GM18508 (cell line): ENCODE measurements around the gene KIF11.
"Not testable (repeated sequence)": the region's sequence is repeated elsewhere in the genome, so short reads cannot be mapped to it uniquely, and the experiment has no call there.

ENCODE experiments used
- ATAC-seq: cut with Tn5 transposase; IDR thresholded peaks from one replicate; pipeline ENCODE4 v1.9.1; 2021; ENCODE audit warnings: moderate number of reproducible peaks; ENCODE audit not compliant: insufficient read depth, unreplicated experiment

The KIF11 gene

GRCh38 chr10:92590623-92591549 lies 2.0 kb upstream of the KIF11 start:
- ATAC-seq = peak; percentile 4

DNA sequence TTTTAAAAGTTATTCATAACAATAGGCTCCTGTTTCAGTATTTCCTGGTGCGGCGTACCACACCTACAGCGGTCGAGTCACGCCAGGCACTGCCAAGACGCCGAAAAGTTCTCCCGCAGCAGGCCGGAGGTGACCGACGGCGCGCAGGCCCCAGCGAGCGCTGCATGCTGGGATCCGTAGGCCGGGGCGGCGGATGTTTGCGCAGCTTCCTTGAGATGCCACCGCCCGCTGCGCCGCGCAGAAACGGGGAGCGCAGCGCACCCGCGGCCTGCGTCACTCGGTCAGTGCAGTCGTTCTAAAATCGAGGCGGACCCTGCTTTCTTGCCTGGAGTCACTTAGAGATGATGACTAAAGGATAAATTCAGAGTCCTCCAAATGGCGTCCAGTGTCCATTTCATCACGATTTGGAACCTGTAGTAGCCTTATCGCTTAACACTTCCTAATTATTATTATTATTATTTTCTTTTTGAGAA lies 1.3 kb upstream of the KIF11 start:
- peak; percentile 35 for ATAC-seq

- no peak for ATAC-seq
These were observed 974 bp downstream of the KIF11 start for GRCh38 chr10:92593619-92594588.

GRCh38 chr10:92595505-92595904 lies 2.6 kb downstream of the KIF11 start:
- ATAC-seq = no peak

GRCh38 chr10:92598321-92598720 lies 5.4 kb downstream of the KIF11 start:
- no peak for ATAC-seq

DNA sequence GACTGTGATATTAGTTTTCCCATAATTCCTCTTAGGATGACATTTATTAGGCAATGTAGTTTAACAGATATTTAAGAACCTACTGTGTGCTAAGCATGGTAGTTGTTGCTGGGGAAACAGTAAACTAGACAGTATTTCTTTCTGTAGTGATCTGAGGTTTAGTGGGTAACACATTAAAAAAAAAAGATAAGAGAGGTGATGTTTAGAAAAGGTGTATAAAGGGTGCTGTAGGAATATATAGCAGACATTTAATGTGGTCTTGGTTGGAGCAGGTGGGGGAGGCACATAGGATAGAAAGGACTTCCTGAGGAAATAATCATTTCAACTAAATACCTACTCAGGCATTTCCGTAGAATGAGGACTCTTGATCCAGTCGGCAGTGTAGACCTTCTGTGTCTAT lies 11.9 kb downstream of the KIF11 start:
- ATAC-seq = no peak

GRCh38 chr10:92615515-92615914 lies 22.6 kb downstream of the KIF11 start:
- ATAC-seq = no peak

DNA sequence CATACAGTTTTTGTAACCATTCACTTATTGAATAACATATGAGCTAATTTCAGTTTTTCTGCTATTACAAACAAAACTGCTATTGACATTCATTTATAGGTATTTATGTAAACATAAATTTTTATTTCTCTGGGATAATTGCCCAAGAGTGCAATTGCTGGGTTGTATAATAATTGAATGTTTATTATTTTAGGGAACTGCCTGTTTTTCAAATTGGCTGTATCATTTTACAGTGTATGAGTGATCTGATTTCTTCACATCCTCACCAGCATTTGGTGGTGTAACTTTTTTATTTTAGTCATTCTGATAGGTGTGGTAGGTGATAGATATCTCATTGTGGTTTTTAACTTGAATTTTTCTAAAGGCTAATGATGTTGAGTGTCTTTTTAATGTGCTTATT lies 26.4 kb downstream of the KIF11 start:
- ATAC-seq = no peak

- no peak for ATAC-seq
These were observed 35.0 kb downstream of the KIF11 start for GRCh38 chr10:92627845-92628480.

- no peak for ATAC-seq
These were observed 37.0 kb downstream of the KIF11 start for GRCh38 chr10:92629945-92630344.

DNA sequence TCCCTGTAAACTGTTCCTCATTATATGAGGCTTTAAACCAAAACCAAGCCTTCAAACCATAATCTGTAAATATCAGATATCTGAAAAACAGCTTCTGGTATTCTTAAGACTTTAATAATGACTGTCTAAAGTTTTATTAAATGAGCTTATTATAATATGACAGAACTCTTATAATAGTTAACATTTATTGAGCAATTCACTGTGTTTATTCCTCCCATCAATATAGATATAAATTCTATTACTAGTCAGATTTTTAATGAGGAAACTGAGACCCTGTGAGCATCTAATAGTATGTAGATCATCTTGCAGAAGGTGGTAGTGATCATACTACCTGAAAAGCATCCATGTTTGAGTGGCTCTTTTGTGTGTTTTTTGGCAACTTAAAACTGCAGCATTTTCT lies 45.1 kb downstream of the KIF11 start:
- ATAC-seq = no peak

- ATAC-seq = no peak
These were observed 47.2 kb downstream of the KIF11 start for GRCh38 chr10:92640107-92640506.

DNA sequence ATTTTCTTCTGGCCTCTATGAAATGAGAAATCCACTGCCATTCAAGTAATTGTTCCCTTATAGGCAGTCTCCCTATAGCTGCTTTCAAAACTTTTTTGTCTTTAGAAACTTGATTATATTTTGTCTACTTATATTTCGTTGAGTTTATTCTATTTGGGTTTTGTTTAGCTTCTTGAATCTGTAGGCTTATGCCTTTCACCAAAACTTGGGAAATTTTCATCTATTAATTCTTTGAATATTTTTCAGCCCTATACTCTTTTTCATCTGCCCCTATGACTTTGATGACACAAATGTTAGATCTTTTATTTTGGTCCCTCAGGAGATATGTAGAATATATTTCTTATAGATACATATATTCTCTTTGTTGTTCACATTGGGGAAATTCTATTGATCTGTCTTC lies 48.6 kb downstream of the KIF11 start:
- no peak for ATAC-seq

- no peak for ATAC-seq
These were observed 52.0 kb downstream of the KIF11 start for GRCh38 chr10:92644921-92645320.

DNA sequence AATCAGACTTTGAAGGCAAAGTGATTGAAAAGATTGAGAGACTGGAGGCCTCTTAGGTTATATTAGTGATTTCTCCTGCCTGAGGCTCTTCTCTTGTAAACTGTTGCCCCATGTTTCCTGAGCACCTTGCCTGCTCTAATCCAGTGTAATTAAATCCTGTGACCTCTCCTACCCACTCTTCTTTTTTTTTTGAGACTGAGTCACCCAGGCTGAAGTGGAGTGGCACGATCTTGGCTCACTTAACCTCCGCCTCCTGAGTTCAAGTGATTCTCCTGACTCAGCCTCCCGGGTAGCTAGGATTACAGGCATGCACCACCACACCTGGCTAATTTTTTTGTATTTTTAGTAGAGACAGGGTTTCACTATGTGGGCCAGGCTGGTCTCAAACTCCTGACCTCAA lies 57.9 kb downstream of the KIF11 start:
- not testable (repeated sequence) for ATAC-seq

DNA sequence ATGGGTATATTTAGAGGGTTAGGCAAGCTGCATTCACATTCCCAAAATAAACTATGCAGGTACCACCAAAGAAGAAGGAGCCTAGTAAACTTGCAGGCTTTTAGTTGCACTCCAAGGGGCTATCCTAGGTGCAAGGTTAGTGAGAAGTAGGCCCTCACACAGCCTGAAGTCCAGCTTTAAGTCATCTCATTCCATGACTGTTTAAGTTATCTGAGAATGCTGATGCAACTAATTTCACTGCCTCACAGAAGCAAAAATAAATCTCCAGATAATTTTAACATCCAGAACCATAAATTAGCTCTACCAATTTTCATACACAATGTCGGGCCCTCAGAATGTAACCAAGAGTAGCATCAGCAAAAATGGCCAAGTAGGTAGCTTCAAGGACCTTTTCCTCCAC lies 62.5 kb downstream of the KIF11 start:
- no peak for ATAC-seq

DNA sequence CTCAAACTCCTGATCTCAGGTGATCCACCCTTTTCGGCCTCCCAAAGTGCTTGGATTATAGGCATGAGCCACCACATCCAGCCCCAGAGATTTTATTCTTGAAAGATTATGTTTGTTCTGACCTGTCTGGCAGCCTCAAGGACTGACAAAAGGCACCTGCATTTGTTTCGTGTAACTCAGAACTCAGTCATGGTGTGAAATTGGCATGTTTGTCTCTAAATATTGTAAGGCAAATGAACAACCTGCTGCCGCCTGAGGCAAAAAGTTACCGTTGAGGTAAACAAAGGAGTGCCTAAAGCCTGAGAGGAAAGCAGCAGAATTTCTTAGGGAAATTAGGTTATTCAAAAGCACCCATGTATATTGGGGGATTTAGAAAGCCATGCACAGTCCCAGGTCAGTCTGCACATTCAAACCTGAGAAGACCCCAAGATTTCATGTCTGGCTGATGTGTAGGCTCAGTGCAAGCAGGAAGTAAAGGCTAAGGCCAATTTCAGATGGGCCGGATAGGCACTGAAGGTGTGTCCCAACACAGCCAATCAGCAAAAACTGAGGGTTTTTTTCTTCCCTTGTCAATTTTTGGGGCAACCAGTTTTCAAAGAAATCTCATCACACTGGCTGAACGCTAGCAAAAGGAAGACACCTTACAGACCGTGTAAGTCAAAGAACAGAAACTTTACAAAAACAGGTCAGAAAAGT lies 63.5 kb downstream of the KIF11 start:
- ATAC-seq = no peak

GRCh38 chr10:92657024-92657423 lies 64.1 kb downstream of the KIF11 start:
- ATAC-seq = no peak

DNA sequence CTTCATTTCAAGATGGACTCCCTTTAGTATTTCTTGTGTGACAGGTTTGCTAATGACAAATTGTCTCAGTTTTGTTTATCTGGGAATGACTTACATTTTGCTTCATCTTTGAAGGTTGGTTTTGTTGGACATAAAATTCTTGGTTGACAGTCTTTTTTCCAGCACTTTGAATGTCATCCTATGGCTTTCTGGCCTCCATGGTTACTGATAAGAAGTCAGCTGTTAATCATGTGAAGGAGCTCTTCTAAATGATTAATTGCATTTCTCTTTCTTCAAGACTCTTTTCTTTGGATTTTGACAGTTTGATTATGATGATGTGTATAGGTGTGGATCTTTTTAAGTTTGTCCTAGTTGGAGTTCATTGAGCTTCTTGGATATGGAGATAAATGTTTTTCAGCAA lies 69.9 kb downstream of the KIF11 start:
- ATAC-seq = no peak

DNA sequence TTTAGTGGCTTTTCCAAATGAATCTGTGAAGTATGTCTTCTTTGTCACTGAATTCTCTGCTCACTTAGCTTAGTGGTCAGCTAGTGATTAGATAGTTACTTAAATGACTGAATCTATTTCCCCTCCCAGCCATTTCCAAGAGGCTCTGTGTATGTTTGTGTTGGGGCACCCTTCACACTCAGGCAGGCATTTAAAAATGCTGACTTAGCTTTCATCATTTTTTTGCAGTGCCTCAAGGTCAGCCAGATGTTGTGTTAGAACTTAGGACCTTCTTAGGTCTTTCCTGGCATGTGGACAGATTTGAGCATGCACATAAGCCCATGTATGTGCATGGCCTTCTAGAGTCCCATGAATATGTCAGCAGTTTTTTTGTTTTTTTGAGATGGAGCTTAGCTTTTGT lies 71.4 kb downstream of the KIF11 start:
- ATAC-seq = no peak
